ENCODE data around the gene CDON.

CDON gene

DNA sequence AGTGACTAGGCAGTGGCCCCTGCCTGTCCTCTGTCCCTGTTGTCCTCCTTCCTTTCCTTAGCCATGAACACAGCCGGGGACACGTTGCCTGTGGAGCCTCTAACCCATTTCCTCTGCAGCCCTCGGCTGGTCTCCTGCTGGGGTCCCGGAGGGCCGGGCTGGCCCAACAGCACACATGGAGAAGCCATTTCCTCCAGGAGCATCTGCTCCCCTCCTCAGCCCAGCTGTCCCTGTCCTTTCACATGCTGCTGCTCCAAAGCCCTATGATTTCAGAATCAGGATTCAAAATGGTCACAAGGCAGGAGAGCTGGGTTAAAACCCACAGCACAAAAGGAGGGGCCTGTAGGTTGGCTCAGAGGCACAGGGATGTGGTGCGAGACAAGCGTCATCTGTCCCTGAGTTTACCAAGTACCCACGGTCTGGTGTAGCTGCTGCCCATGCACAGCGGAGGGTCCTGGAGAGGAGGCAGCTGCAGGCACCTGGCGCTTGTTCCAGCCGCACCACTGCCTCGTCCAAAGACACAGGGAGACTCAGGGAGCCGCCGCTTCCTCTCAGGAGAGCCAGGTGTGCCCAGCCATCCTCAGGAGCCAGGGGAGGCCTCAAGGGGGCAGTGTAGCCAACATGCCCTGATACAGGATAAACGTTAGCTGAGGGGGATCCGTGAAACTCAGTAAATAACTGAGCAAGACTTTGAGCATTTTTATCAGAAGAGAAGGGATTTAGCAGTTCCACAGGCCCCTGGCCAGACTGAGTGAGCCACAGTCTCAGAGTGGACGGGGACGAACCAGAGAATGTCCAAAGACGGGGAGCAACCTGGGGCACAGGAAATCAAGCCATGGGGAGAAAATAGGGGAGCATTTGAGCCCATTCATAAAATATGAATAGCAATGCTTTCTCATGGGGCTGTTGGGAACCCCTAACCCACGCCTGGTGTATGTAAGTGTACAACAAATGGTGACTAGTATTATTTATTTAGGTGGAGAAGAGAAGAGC, 120.8 kb downstream of the CDON start:
- peak; percentile 88 for DNase-seq

GRCh38 chr11:125941267-125941618, 121.4 kb downstream of the CDON start:
- DNase-seq, result no peak

- no peak for DNase-seq
Observed at GRCh38 chr11:125940145-125940544, 122.5 kb downstream of the CDON start.

- no peak for DNase-seq
Observed at GRCh38 chr11:125939081-125939521, 123.6 kb downstream of the CDON start.

DNA sequence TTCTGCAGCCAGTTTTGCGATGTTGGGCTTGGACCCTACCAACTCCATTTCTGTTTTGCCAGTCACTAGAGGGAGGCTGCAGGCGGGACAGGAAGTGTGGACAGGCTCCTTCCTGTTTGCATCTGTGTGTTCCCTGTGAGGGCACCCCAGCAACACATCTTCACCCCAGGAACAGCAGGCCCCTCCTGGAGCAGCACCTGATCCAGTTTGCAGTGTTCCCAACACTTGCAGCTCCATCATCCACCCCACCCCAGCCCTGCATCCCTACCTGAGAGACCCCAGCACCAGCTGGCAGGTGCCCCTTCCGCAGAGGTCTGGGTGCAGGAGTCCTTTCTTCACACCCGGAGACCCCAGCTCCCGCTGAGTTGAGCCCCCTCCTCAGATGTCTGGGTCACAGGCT, 124.2 kb downstream of the CDON start:
- DNase-seq, result no peak

DNA sequence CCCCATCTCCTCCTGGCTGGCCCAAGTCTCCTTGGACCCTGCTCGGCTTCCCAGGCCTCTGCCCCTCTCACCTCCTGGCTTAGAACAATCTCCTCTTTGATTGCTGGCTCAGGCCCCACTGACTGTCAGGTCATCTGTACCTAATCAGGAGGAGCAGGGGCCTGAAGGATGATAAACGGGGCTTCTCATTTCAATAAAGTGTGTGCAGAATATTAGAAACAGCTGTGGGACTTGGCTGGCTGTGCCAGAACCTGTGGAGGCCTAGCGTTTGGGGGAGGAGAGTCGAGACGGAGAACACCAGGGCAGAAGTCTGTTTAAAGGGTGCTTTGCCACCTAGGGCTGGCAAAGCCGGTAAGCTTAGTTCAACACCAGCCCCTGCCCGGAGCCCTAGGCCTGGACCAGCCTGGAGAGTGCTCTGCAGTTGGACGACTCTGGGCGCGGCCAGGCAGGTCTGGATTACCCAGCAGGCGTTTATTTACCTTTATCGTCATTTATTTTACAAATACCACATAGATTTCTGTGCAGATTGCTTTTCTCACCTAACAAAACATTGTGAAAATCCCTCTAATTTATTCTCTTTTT, 127.0 kb downstream of the CDON start:
- DNase-seq, result no peak

DNA sequence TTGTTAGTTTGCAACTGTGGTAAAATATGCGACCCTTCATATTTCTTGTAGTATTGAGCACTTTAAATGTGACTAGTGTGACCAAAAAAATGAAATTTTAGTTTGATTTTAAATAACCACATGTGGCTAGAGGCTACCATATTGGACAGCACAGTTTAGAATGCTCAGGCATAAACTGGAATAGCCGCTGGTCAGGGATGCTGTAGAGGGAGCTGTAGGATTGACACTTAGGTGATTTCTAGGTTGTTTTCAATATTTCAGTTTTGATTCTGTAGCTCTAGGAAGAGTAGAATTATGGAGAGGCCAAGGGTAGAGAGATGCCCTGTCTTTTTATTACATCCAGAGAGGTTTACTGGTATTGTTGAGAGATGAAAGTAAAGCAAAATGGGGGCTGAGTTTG, 127.6 kb downstream of the CDON start:
- DNase-seq, result no peak

DNA sequence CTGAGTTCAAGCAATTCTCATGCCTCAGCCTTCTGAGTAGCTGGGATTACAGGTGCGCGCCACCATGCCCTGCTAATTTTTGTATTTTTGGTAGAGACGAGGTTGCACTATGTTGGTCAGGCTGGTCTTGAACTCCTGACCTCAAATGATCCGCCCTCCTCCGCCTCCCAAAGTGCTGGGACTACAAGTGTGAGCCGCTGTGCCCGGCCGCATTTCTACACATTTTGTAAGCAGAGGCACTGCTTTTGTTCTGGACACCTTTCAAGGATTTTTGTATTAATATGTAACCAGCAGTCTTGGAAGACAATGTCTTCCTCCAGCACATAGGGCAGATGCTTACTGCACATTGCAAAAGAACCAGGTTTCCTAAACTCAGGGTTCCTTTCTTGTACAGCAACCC, 128.2 kb downstream of the CDON start:
- no peak for DNase-seq

- no peak for DNase-seq
Observed at GRCh38 chr11:125933030-125933813, 129.4 kb downstream of the CDON start.

GRCh38 chr11:125932301-125932700, 130.4 kb downstream of the CDON start:
- no peak for DNase-seq

DNA sequence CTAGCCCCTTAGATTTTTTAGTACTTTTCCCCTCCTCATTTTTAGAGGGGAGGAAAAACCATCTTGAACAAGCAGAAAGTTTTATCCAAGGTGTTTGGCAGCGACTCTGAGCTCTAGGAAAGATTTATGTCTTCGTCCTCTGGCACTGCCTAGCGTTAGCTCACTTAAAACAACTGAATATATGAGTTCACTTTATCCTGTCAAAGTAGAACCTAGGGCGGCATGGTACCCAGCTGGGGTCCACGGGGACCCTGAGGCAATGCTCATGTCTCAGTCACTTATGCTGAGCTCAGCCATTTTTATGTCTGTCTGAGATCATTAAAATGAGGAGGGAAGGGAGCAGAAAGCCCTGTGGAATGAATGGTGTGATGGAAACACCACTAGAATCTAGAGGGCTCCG, 131.0 kb downstream of the CDON start:
- DNase-seq, result no peak

GRCh38 chr11:125931116-125931515, 131.6 kb downstream of the CDON start:
- no peak for DNase-seq

GRCh38 chr11:125930076-125930450, 132.6 kb downstream of the CDON start:
- no peak for DNase-seq

GRCh38 chr11:125929445-125930075, 133.1 kb downstream of the CDON start:
- no peak for DNase-seq

- DNase-seq, result no peak
Observed at GRCh38 chr11:125926682-125927081, 136.0 kb downstream of the CDON start.

DNA sequence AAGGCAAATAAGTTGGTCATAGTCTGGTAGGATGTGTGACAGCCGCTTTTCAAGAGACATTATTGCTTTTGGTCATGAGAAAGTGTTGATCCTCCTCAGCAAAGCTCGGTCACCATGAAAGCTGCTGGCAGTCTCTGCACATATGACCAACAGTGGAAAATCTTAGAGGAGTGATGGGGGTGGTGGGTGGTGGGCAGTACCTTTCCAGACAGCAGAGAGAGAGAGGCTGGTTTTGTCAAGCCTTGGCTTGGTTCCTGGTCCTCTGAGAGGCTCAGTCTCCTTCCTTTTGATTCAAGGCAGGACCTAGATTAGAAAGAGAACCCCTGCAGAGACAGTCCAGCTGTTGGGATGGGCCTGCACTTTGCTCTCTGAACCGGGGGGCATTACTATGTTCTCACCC, 136.9 kb downstream of the CDON start:
- DNase-seq, result no peak

DNA sequence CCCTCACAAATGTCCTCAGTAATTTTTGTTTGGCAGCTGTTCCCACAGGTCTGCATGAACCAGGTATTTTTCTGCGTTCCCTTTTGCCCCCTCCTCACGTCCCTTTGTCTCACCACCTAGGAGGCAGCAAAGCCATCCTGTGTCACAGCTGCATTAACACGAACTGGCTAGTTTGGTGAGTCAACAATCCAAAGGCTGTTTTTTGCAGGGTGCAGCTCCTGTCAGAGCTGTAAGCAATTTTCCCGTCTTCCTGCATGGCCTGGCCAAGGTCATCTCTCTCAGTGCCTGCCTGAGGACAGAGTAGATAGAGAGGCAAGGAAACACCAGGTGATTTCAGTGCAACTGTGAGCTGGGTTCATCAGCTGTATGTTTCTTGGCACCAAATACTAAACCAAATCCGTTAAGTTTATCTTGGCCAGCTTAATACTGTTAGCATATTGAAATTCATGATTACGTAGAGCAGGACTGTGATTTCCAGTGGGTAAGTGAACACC, 137.4 kb downstream of the CDON start:
- peak; percentile 28 for DNase-seq

- DNase-seq, result no peak
Observed at GRCh38 chr11:125924384-125925007, 138.2 kb downstream of the CDON start.

GRCh38 chr11:125923633-125924032, 139.0 kb downstream of the CDON start:
- DNase-seq, result no peak

DNA sequence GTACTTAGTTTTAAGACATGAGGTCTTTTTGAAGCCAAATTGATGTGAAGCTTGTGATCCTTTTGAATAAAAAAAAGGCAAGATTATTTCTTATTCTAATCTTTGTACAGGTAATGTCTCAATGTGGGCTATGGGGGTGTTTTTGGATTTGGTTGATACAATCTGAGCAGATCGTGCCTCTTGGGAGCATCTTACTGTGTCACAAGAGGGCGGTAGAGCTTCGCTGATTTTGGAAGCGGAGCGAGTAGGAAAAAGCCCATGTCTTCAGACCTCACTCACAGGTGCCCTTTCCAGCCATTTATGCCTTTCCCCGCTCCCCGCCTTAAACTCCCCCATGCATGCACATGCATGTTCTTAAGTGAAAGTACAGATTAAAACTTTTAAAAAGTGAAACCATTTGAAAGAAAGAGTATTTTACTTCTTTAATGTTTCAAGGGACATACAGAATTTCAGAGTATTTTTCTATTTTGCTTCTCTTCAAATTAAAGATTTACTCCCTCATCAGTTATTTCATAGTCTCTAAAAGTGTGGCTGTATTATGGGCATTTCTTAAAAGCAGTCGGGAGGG, 139.6 kb downstream of the CDON start:
- DNase-seq, result peak; percentile 4

DNA sequence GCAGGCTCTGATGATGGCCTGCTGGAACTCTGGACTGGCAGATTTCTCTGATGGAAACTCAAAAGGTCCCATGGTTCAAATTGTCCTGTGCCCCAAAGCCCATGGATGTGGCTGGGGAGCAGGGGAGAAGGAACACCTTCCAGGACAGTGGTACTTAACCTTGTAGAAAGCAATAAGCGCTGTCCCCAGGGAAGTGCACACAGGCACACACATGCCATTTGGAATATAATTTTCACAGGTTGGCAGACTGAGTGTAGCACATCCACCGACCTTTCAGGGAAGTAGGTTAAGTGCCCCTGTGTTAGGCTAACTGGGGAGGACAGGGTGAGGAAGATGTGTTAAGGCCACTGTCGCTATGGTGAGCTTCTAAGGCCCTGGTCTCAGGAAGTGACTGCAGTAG, 140.5 kb downstream of the CDON start:
- no peak for DNase-seq

DNA sequence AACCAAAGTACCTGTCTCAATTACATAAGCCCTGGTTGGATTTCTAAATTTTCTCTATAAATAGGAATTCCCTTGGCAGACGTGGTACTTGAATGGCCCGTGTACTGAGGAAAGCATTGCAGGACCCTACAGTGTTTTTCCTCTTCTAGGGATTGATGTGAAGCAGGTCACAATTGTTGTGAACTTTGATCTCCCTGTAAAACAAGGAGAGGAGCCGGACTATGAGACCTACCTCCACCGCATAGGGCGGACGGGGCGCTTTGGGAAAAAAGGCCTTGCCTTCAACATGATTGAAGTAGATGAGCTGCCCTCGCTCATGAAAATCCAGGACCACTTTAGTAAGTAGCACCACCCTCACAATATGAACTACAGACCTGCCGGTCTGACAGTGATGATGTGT, 141.6 kb downstream of the CDON start:
- no peak for DNase-seq

Data from NCI-H2081 treated with DMSO at 0.1 percent for 48 hours (cell line).